HL-60 (cell line): ENCODE data around the gene COL23A1.

Experiments used
- DNase-seq, 2 experiments: peaks; one replicate each; pipeline ENCODE4 v3.0.0-alpha.2; 2010 to 2020; ENCODE audit warnings: low read depth in 1 of 2, low spot score in 1 of 2
- H3K27ac ChIP-seq: fragments of 250-450 bp; sonication (Bioruptor Pico); replicated peaks from 2 replicates; pipeline ENCODE4 v1.5.1; 2020; ENCODE audit warnings: mild to moderate bottlenecking, moderate library complexity
- H3K27me3 ChIP-seq: fragments of 250-450 bp; sonication (Bioruptor Pico); 2 replicates; pipeline ENCODE4 v1.5.1; 2021; ENCODE audit warnings: mild to moderate bottlenecking, moderate library complexity; ENCODE audit not compliant: insufficient read depth, poor library complexity, severe bottlenecking
- H3K4me3 ChIP-seq: replicated peaks from 2 replicates; pipeline ENCODE4 v1.5.1; 2011; ENCODE audit warnings: mild to moderate bottlenecking, control low read depth, low read length; ENCODE audit not compliant: insufficient read depth
- CTCF ChIP-seq: IDR thresholded peaks from one replicate; pipeline ENCODE4 v1.5.1; 2011; ENCODE audit warnings: low read length, control low read depth, inconsistent platforms; ENCODE audit not compliant: insufficient read depth
- GABPA ChIP-seq: IDR thresholded peaks from 2 replicates; pipeline ENCODE4 v1.6.1; 2012; ENCODE audit warnings: low read depth
- POLR2AphosphoS5 ChIP-seq: IDR thresholded peaks from 2 replicates; pipeline ENCODE4 v1.6.1; 2012; ENCODE audit warnings: low read depth
- REST ChIP-seq: IDR thresholded peaks from 2 replicates; pipeline ENCODE4 v1.6.1; 2012; ENCODE audit warnings: low read depth; ENCODE audit not compliant: insufficient replicate concordance
- SPI1 ChIP-seq: IDR thresholded peaks from 2 replicates; pipeline ENCODE4 v1.6.1; 2012; ENCODE audit warnings: low read depth, mild to moderate bottlenecking, borderline replicate concordance

COL23A1 gene

GRCh38 chr5:178288401-178289368 is 301.5 kb downstream of the COL23A1 start:
- Histone ChIP-seq H3K27ac (no peak overlapping the region), H3K27me3 (no peaks in the 10 kb centered on the region), H3K4me3 (no peak overlapping the region)
- DNase-seq, result no peak
- no peak for TF ChIP-seq REST

GRCh38 chr5:178287791-178288105 is 302.4 kb downstream of the COL23A1 start:
- no peak for TF ChIP-seq POLR2AphosphoS5
- no peak for DNase-seq
- Histone ChIP-seq H3K27ac (no peak overlapping the region), H3K4me3 (no peak overlapping the region), H3K27me3 (no peaks in the 10 kb centered on the region)

- Histone ChIP-seq H3K4me3 (no peak overlapping the region), H3K27me3 (no peaks in the 10 kb centered on the region), H3K27ac (no peak overlapping the region)
- DNase-seq, result no peak
- TF ChIP-seq GABPA, result no peak
- no peak for TF ChIP-seq REST
- TF ChIP-seq SPI1, result no peak
- TF ChIP-seq POLR2AphosphoS5, result no peak
- no peak for TF ChIP-seq CTCF
Measured at GRCh38 chr5:178287091-178287790, 303.0 kb downstream of the COL23A1 start.

- no peak for DNase-seq
- H3K4me3 ChIP-seq, result no peak overlapping the region
- TF ChIP-seq GABPA (no peak), CTCF (no peak), POLR2AphosphoS5 (no peak), REST (no peak), SPI1 (no peak)
- no peak overlapping the region for H3K27ac ChIP-seq
- H3K27me3 ChIP-seq, result no peaks in the 10 kb centered on the region
Measured at GRCh38 chr5:178286226-178287090, 303.7 kb downstream of the COL23A1 start.
